HepG2 (cell line): ENCODE measurements around the gene SELENOS. TPM values are rescaled to one million over a fixed set of nuclear protein-coding genes. Genes with fewer than 3 reads are reported as not detected.

Experiments used
- CEBPZ ChIP-seq: IDR thresholded peaks from 2 replicates; pipeline ENCODE4 v1.6.1; 2012; ENCODE audit warnings: low read length, improper control_type of control experiment
- RCOR2 ChIP-seq: IDR thresholded peaks from 2 replicates; pipeline ENCODE4 v1.6.1; 2016; ENCODE audit warnings: missing biosample characterization, missing genetic modification reagents
- RNF219 ChIP-seq: sonication (generic); formaldehyde crosslinking; IDR thresholded peaks from 2 replicates; pipeline ENCODE4 v1.5.0; 2020; ENCODE audit warnings: mild to moderate bottlenecking, missing genetic modification reagents
- TOE1 ChIP-seq: sonication (generic); formaldehyde crosslinking; IDR thresholded peaks from 2 replicates; pipeline ENCODE4 v1.4.0; 2020; ENCODE audit warnings: mild to moderate bottlenecking, missing genetic modification reagents
- ZBTB3 ChIP-seq: sonication (generic); formaldehyde crosslinking; IDR thresholded peaks from 2 replicates; pipeline ENCODE4 v1.4.0; 2020; ENCODE audit warnings: low read depth, mild to moderate bottlenecking, moderate library complexity, missing genetic modification reagents, borderline replicate concordance
- ZBTB42 ChIP-seq: sonication (generic); formaldehyde crosslinking; IDR thresholded peaks from 2 replicates; pipeline ENCODE4 v1.5.0; 2020; ENCODE audit warnings: mild to moderate bottlenecking, missing genetic modification reagents
- ZFP82 ChIP-seq: sonication (generic); formaldehyde crosslinking; IDR thresholded peaks from 2 replicates; pipeline ENCODE4 v1.5.1; 2020; ENCODE audit warnings: mild to moderate bottlenecking, missing genetic modification reagents, borderline replicate concordance
- ZGPAT ChIP-seq: IDR thresholded peaks from 2 replicates; pipeline ENCODE4 v1.6.1; 2016; ENCODE audit warnings: mild to moderate bottlenecking
- ZHX2 ChIP-seq, 2 experiments: sonication (generic) in 1 of 2; formaldehyde crosslinking in 1 of 2; IDR thresholded peaks; 2 replicates each; pipeline versions ENCODE4 v1.6.1 to v1.9.0; 2014 to 2022; ENCODE audit warnings: antibody characterized with exemption in 1 of 2, borderline replicate concordance in 1 of 2, inconsistent platforms in 1 of 2, low read depth in 1 of 2, missing genetic modification reagents in 1 of 2
- ZMAT3 ChIP-seq: sonication (generic); formaldehyde crosslinking; conservative IDR thresholded peaks from 2 replicates; pipeline ENCODE4 v1.7.0; 2021; ENCODE audit warnings: missing genetic modification reagents
- ZNF143 ChIP-seq: sonication (generic); formaldehyde crosslinking; IDR thresholded peaks from 2 replicates; pipeline ENCODE4 v1.4.0; 2020; ENCODE audit warnings: missing genetic modification reagents
- ZNF570 ChIP-seq: sonication (generic); formaldehyde crosslinking; IDR thresholded peaks from 2 replicates; pipeline ENCODE4 v1.4.0; 2020; ENCODE audit warnings: mild to moderate bottlenecking, missing genetic modification reagents, borderline replicate concordance
- ZNF768 ChIP-seq: sonication (generic); formaldehyde crosslinking; IDR thresholded peaks from 2 replicates; pipeline ENCODE4 v1.4.0; 2020; ENCODE audit warnings: missing genetic modification reagents
- ZNF839 ChIP-seq: sonication (generic); formaldehyde crosslinking; IDR thresholded peaks from 2 replicates; pipeline ENCODE4 v1.4.0; 2020; ENCODE audit warnings: missing genetic modification reagents, mild to moderate bottlenecking, borderline replicate concordance
- polyA plus RNA-seq, 8 experiments: library from polyadenylated mRNA; depleted of rRNA in 3 of 8; stranded (reverse) in 7 of 8; unstranded in 1 of 8; fragments of >200 nt; fragmentation: Illumina TruSeq in 4 of 8; extraction: Trizol in 4 of 8; gene quantifications; 2 replicates each; pipeline versions ENCODE4 v1.2.1 to v1.2.3, GENCODE V29; 2011 to 2016; ENCODE audit warnings: low read depth in 4 of 8, missing spikeins in 1 of 8, mixed read lengths in 1 of 8; ENCODE audit not compliant: insufficient read depth in 1 of 8
- total RNA-seq, 5 experiments: library from RNA; depleted of rRNA; stranded (reverse); fragments of >200 nt; fragmentation: Illumina TruSeq; extraction: Trizol; gene quantifications; 2 replicates each; pipeline ENCODE4 v1.2.3, GENCODE V29; 2016; ENCODE audit warnings: low read depth in 1 of 5

The SELENOS gene
- total and polyA plus RNA-seq, 2 of the 13 experiments (the other 11 are each of a cell fraction or from before 2014, with no cell fraction given) = 63.0 to 66.1 TPM

- TF ChIP-seq ZHX2 (IDR thresholded peaks at IDR 0.05; ENCODE audit: low read depth) = peak; percentile 43; the same call in 1 of the 2 replicates
- TF ChIP-seq ZHX2 (CRISPR knock-in tag; IDR thresholded peaks at IDR 0.05; ENCODE audit: borderline replicate concordance) = no peak
- TF ChIP-seq TOE1 (CRISPR knock-in tag) = no peak
- no peak for TF ChIP-seq ZFP82
- 0 out of 2 replicates have a peak, but pooled peaks have one; percentile 18 for TF ChIP-seq ZNF143 (CRISPR knock-in tag)
- TF ChIP-seq RNF219 (CRISPR knock-in tag) = no peak
- no peak for TF ChIP-seq ZBTB42 (CRISPR knock-in tag)
- TF ChIP-seq ZNF768 (CRISPR knock-in tag) = peak; percentile 16; the same call in 1 of the 2 replicates
- no peak for TF ChIP-seq ZBTB3 (CRISPR knock-in tag)
- no peak for TF ChIP-seq ZMAT3 (CRISPR knock-in tag)
- TF ChIP-seq ZNF839 (CRISPR knock-in tag) = no peak
- TF ChIP-seq CEBPZ = no peak
- peak; percentile 54; the same call in 1 of the 2 replicates for TF ChIP-seq ZGPAT (CRISPR knock-in tag)
- no peak for TF ChIP-seq ZNF570 (CRISPR knock-in tag)
- TF ChIP-seq RCOR2 (CRISPR knock-in tag) = no peak
Measured at GRCh38 chr15:101251830-101252820, 25.2 kb downstream of the SELENOS start, which contains the start of gene CHSY1 (continued).
